Lower leg skin (tissue), 3 donors: ENCODE measurements around the gene HDAC4.

ENCODE experiments used
- CTCF ChIP-seq, 3 donors: fragments of 450-650 bp; IDR thresholded peaks; one replicate each; pipeline ENCODE4 v1.5.1; 2016; ENCODE audit warnings: antibody characterized with exemption in 3 of 3, mild to moderate bottlenecking in 3 of 3, moderate library complexity in 2 of 3
- POLR2A ChIP-seq, 2 donors: fragments of 450-650 bp; IDR thresholded peaks; one replicate each; pipeline ENCODE4 v1.6.1; 2016 to 2017; ENCODE audit warnings: antibody characterized with exemption in 2 of 2, mild to moderate bottlenecking in 1 of 2, moderate library complexity in 1 of 2

- TF ChIP-seq POLR2A (IDR thresholded peaks at IDR 0.05) (no peak), CTCF (IDR thresholded peaks at IDR 0.05) (no peak)
Observed at GRCh38 chr2:239216614-239217273, 184.1 kb downstream of the HDAC4 start.
